ENCODE measurements around the gene HOXD9. TPM values are rescaled to one million over a fixed set of nuclear protein-coding genes. Genes with fewer than 3 reads are reported as not detected.

The HOXD9 gene
- total RNA-seq, 1 donor from 2014 or later: 12.5 TPM

GRCh38 chr2:176145085-176145969 is 22.8 kb downstream of the HOXD9 start:
- Histone ChIP-seq H3K4me3 (no peak overlapping the region), H3K4me1 (peaks cover 8% of the 10 kb centered on the region), H3K27me3 (no peaks in the 10 kb centered on the region), H3K27ac (no peak overlapping the region), H3K9me3 (no peaks in the 10 kb centered on the region), H3K36me3 (no peaks in the 10 kb centered on the region)
- TF ChIP-seq POLR2A (IDR thresholded peaks at IDR 0.05): no peak
- no peak for TF ChIP-seq CTCF (IDR thresholded peaks at IDR 0.05)
- TF ChIP-seq POLR2AphosphoS5 (IDR thresholded peaks at IDR 0.05; ENCODE audit: insufficient read depth in 1 of 2, low read depth in 1 of 2): no peak
- intact Hi-C loops (cut with DNase I): no loop called here
- no peak for DNase-seq (ENCODE audit: extremely low spot score in 2 of 2)

GRCh38 chr2:176146101-176146500 is 23.6 kb downstream of the HOXD9 start:
- Histone ChIP-seq H3K36me3 (no peaks in the 10 kb centered on the region), H3K9me3 (no peaks in the 10 kb centered on the region), H3K4me1 (peaks cover under 1% of the 10 kb centered on the region), H3K4me3 (no peak overlapping the region), H3K27ac (no peak overlapping the region), H3K27me3 (no peaks in the 10 kb centered on the region)
- TF ChIP-seq POLR2AphosphoS5 (IDR thresholded peaks at IDR 0.05; ENCODE audit: insufficient read depth in 1 of 2, low read depth in 1 of 2) (no peak), POLR2A (IDR thresholded peaks at IDR 0.05) (no peak), CTCF (IDR thresholded peaks at IDR 0.05) (no peak)
- intact Hi-C loops (cut with DNase I): no loop called here
- no peak for DNase-seq (ENCODE audit: extremely low spot score in 2 of 2)

GRCh38 chr2:176146645-176147044 is 24.1 kb downstream of the HOXD9 start:
- no peak overlapping the region for H3K4me3 ChIP-seq

GRCh38 chr2:176147210-176147799 is 24.8 kb downstream of the HOXD9 start:
- intact Hi-C loops (cut with DNase I): no loop called here
- no peak for DNase-seq (ENCODE audit: extremely low spot score in 2 of 2)

More at GRCh38 chr2:176146645-176147044, 24.1 kb downstream of the HOXD9 start:
- Histone ChIP-seq H3K4me1 (no peaks in the 10 kb centered on the region), H3K27me3 (no peaks in the 10 kb centered on the region), H3K9me3 (no peaks in the 10 kb centered on the region), H3K27ac (no peak overlapping the region), H3K36me3 (no peaks in the 10 kb centered on the region)
- no peak for DNase-seq (ENCODE audit: extremely low spot score in 2 of 2)
- intact Hi-C loops (cut with DNase I): no loop called here
- TF ChIP-seq POLR2A (IDR thresholded peaks at IDR 0.05) (no peak), CTCF (IDR thresholded peaks at IDR 0.05) (no peak), POLR2AphosphoS5 (IDR thresholded peaks at IDR 0.05; ENCODE audit: insufficient read depth in 1 of 2, low read depth in 1 of 2) (no peak)

More at GRCh38 chr2:176147210-176147799, 24.8 kb downstream of the HOXD9 start:
- Histone ChIP-seq H3K4me3 (no peak overlapping the region), H3K27ac (no peak overlapping the region), H3K36me3 (no peaks in the 10 kb centered on the region), H3K4me1 (no peaks in the 10 kb centered on the region), H3K9me3 (no peaks in the 10 kb centered on the region), H3K27me3 (no peaks in the 10 kb centered on the region)
- TF ChIP-seq POLR2A (IDR thresholded peaks at IDR 0.05) (no peak), POLR2AphosphoS5 (IDR thresholded peaks at IDR 0.05; ENCODE audit: insufficient read depth in 1 of 2, low read depth in 1 of 2) (no peak), CTCF (IDR thresholded peaks at IDR 0.05) (no peak)
